ENCODE results near the gene KIF5C.

KIF5C gene

DNA sequence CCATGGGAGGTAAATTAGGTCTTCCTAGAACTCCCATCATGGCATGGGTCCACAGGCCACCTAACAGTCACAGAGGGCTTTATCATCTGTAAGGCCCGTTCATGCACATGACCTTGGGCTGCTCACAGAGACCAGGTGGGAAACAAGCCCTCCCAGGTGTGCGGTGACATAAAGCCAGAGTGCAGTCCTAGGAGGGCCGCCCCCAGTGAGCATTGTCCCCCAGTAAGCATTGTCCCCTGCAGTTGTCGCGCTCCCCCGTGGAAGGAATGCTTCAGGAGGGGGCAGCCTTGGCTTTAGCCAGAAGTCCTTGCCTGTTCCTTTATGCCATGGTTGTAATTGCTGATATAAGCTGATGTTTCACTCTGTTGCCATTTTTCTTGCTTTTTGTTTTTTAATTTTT is 121.8 kb downstream of the KIF5C start:
- DNase-seq, result no peak

DNA sequence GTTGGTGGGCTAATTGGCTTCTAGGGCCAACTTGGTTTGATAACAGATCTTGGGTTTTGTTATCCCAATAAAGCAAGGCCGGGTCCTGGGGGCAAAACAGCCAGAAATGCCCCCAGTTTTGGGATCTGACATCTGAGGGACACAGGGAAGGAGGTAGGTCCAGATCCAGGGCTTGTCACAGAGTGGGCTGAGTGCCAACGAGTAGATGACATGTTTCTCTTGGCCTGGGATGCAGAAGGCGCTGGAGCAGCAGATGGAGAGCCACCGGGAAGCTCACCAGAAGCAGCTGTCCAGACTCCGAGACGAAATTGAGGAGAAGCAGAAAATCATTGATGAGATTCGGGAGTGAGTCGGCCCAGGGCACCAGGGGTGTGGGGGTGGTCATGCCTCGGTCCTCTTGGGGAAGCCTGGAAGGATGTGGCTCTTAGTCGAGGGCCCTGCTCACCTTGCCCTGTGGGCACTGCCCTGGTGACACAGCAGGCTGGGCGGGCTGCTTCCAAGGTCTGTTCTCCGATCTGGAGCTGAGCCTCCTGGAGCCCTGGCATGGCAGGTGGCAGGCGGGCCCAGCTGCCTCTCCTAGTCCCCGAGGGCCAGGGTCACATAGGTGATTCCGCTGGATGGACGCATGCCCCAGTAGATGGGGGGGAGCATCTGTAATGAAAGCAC is 123.3 kb downstream of the KIF5C start:
- DNase-seq, result no peak

DNA sequence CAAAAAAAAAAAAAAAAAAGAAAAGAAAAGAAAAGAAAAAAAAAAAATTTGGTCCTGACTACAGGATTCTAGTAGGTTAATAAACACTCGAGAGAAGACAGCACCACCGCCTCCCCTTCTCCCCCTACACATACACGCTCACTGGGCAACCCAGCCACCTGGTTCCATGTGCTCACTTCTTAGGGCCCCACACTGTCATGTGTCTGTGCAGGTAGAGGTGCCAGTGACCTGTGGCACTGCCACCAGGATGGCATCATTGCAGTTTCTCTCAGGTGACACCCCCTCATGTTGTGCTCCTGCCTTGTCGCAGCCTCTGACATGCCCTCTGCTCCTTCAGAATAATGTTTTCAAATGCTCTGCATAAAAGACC is 123.8 kb downstream of the KIF5C start:
- no peak for DNase-seq

DNA sequence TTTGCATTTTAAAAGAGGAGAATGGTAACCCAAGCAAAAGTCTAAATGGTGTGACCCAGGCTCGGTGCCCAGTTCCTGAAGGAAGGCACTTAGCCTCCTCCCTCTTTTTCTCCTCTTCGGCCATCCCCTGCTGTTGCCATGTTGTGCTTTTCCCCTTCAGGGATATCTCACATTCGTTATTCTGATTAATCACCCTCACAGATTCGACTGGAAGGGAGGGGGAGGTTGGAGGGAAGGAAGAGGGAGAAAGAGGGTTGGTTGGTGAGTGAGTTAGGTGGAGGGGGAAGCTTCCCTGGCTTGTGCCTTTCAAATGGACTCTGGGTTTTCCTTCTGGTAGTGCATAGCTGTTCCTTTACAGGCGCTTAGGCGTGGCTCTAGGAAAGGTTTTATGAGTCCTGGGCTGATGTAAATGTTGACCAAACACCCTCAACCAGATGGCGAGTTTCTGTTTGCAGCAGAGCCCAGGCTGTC is 124.5 kb downstream of the KIF5C start:
- DNase-seq, result no peak

DNA sequence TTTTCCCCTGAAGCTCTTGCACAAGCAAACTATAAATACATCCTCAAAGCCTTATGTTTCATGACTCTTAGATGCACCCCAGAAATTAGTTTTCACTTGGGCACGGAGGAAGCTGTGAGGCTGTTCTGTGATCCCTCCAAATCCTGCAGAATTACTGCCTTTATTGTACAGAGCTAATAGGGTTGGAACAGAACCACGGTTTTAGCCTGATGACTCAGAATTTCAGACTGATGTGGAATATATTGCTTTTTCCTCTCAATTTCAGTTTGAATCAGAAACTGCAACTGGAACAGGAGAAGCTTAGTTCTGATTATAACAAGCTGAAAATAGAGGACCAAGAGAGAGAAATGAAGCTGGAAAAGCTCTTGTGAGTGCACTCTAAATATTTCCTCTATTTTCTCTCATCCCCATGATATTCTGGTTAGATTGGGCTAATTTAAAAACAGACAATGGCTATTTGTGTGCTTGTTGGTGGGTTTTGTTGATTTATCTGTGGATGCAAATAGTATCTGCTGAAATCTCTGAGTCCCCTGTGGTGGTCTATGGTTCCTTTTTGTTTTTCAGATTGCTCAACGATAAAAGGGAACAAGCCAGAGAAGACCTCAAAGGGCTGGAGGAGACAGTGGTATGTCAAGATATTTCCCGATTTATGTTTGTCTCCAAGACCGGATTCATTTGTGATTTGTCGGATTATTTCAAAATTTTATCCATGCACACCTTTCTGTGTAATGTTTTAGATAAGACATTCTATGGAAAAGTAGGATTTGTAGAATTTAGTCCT is 125.3 kb downstream of the KIF5C start:
- DNase-seq, result no peak

DNA sequence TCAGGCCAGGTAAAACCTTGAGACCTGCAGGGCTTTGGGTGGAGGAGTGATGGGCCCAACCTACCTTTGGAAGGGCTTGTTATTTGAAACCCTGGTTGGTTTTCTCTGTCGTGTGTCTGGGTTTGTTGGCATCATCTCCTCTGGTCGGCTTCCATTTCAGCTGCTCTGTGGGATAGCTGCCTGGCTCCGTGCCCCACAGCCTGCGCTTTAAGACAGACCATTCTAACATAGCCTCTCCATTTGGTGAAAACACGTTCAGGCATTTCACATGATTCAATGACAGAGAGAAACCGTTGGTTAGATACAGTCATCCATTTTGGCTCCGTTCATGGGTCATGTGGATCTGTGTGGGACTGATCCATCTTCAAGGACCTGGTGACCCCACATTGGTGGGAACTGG is 126.5 kb downstream of the KIF5C start:
- no peak for DNase-seq

DNA sequence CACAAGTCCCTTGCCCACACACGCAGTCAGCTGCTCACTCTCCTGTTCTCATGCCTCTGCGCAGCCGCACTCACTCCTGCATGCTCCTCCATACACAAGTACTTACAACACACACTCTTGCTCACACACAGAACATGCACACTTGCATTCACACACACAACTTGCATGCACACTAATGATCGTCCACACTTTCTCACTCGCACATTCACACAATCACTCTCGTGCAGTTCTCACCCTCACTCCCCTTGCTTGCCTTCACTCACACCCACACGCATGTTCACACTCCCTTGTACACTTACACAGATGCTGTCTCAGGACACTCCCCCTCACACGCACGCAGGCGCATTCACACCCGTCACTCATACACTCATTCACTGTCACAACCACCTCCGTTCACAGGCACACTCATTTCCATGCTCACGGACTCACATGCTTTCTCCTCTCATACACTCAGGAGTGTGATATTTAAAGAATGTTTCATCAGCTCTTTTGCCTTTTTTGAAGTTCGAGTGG is 127.4 kb downstream of the KIF5C start:
- no peak for DNase-seq

DNA sequence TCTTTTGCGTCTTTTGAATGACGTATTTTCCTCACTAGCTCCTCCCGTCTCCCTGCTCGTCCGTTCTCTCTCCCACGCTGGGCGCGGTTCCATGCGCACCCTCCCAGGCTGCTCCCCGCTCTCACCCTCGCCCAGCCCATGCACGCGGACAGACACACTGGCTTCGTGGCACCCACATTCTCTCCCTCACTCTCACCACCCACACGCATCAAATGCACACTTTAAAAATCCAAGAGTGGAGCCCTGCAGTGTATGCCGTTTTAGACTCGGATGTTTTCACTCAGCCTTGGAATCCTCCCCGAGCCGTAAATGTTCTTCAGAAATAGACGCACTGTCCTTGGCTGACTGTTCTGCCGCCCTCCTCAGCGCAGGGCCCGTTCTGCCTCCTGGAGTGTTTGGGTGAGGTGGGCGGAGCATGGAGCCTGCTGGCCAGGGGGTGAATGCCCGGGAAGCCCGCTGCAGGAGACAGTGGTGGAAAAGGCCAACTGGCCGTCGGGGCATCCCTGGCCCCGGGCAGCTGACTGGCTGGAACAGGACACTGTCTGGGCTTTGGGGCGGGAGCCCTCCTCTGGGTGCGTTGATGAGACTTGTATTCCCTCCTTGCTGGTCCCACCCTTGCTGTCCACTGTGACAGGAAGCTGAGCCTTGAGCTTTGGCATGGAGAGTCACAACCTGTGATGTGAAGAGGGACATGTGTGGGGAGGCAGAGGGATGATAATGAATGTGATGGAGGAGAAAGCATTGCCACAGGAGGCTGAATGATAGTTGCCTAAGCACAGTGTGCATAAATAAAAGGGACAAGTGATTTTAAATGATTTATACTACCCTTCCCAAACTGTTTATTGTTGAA is 128.1 kb downstream of the KIF5C start:
- DNase-seq, result no peak

DNA sequence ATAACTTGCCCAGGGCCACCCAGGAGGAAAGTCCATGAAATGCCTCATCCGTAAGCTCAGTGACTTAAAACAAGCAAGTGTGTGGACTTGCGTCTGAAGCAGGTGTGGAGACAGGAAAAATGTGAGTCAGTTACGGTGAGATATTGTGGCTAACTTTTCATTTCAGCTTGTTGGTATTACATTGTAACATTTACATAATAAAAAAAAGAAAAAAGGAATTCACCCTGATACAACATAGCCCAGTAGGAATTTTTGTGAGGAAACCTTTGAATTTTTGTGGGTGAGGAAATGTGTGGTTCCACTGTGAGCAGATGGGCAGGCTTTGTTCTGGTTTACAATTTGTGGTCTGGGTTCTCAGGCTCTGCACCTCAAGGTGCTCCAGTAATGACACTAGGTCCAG is 129.8 kb downstream of the KIF5C start:
- no peak for DNase-seq

DNA sequence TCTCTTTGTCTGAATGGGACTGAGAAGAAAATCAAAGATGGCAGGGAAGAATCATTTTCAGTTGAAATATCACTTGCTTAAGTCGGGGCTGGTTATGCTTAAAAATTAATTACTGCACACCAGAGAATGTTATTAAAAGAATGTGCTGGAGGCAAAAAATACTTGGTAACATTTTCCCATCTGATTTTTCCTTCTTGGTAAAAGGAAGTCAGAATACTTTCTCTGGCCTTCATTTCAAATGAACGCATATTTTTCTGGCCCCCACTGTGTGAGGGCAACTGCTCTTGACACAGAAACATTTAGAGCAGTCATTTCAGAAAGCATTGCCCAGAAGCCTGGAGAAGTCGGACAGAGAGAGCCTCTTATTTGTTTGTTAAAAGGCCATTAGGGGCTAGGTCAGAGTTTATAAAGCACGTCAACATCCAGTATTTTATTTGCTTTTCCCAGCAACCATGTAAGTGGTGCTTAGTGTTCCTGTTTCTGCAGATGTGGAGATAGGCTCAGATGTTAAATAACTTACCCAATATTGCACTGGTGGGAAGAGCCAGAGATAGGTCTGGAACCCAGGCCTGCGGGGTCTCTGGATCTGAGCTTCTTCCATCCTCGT is 130.5 kb downstream of the KIF5C start:
- DNase-seq, result no peak

DNA sequence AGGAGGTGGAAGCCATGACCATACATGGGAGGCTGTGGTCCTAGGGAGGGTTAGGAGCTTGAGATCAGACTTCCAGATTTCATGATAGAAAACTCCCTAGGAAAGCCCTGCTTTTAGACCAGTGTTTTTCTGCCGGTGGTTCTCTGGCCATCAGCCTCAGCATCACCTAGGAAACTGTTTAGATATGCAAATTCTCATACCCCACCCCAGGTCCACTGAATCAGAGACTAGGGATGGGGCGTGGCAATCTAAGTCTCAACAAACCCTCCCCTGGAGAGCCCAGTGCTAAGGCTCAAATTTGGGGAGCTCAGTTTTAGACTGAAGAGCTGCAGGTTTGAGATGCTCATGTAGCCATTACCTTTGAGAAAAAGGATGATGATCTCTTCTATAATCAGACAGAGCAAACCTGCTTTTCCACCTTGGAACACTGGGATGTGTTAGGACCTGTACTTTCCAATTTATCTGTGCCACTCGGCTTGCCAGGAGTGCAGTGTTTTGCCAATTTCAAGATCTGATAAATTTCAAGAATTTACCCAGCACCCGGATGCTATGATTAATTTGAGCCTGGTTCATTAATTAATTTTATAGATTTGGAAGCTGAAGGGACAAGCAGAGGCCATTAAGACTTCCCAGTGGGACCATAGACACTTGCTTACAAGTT is 132.0 kb downstream of the KIF5C start:
- DNase-seq, result no peak

DNA sequence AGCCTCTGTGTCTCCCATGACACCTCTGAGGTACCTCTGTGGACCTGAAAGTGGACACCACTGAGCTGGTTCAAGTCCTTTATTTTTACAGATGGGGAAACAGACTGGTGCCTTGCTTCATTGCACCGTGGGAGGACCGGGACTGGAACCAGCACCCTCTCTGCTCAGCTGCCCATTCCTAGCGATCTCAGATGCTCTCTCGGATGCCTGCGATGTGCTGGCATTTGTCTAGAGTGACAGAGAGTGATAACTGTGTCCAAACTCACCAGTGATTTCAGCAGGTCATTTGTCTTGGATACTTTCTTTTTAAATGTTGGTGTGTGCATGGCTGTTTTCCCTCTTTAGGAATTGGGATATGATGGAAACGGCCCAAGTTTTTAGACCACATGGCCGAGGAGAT is 133.4 kb downstream of the KIF5C start:
- DNase-seq, result no peak

DNA sequence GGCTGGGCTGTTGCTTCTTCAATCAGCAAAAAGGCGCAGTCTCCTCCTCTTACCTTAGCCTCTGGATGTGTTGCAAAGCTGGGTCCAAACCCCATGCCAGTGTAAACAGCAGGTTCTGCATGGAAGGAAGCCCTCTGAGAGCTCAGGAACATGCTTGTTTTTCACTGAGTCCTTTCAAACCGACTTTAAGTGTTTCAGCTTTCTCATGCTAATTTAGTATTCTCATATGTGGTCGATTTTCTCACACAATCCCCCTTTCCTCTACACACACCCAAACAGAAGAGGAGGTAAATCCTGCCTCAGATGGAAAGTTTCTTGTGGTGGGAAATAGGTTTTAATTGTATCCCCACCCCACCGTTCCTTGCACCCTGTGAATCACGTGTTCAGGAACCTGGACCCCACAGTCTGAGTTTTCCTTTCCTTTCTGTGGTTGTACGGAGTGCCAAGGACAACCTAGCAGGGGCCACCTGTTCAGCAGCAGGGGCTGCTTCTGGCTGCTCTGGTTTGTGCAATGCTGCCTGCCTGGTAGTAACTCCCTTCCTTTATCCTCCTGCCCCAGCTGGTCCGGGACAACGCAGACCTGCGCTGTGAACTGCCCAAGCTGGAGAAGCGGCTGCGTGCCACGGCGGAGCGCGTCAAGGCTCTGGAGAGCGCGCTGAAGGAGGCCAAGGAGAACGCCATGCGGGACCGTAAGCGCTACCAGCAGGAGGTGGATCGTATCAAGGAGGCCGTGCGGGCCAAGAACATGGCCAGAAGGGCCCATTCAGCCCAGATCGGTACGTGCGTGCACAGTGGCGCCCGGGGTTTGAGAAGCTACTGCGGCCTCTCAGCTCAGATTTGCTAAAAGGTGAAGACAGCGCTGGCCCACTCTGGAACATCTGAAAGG is 134.8 kb downstream of the KIF5C start:
- DNase-seq, result no peak

DNA sequence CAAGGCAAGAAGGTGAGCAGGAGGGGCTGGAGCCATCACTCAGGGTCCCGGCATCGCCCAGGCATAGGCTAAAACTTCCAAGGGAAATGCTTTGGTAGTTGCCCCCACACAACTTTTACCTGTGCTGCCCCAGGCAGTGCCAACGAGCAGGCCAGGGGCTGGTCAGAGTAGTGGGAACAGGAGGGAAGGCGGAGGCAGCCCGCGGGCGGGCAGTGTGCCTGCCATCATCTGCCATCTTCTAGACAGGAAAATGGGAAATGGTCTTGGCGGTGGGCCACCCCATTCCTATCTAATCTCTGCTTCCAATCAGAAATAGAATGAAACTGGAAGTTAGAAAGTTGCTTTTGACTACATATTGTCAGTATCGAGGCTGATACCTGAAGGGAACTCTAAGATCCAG is 137.5 kb downstream of the KIF5C start:
- DNase-seq, result no peak

DNA sequence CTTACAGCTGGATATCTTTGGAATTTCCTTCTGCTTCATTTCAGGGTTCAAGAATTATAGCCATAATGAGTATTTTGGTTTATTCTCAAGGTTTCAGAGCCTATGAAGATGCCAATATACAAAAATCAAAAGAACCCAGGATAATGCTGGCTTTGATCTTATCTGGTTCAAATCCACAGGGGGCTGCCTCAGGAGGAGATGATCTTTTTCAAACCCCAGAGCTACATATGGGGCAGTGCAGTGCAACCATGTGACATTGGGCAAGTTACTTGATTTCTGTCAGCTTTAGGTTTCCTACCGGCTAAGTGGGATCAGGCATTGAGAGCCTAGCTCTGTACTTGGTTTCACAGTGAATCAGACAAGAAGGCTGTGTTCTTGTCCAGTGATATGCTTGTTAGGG is 140.5 kb downstream of the KIF5C start:
- no peak for DNase-seq

DNA sequence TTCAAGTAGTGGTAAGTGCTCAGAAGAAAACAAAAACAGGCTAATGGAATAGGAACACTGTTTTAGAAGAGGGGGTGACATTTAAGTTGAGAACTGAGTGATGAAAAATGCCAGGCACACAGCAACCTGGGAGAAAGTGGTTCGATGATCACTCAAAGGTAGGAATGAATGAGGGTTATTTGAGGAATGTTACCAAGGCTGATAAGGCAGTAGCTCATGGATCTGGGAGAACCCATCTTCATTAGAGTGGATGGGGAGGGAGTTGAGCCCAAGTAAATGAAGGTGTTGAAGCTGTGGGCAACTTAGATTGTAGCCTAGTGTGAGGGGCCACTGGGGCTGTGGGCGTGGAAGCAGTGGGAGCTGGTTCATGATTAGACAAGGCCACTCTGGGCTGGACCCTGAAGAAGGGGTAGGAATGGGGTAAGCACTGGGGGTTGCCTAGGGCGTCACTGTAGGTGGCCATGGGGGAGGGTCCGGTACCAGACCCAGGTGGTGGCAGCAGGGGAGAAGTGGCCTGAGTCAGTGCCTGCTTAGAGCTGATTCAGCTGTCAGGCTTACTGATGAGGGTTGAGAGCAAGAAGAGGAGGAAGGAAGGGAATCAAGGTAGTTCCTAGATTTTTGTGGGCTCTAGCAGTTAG is 141.0 kb downstream of the KIF5C start:
- no peak for DNase-seq

DNA sequence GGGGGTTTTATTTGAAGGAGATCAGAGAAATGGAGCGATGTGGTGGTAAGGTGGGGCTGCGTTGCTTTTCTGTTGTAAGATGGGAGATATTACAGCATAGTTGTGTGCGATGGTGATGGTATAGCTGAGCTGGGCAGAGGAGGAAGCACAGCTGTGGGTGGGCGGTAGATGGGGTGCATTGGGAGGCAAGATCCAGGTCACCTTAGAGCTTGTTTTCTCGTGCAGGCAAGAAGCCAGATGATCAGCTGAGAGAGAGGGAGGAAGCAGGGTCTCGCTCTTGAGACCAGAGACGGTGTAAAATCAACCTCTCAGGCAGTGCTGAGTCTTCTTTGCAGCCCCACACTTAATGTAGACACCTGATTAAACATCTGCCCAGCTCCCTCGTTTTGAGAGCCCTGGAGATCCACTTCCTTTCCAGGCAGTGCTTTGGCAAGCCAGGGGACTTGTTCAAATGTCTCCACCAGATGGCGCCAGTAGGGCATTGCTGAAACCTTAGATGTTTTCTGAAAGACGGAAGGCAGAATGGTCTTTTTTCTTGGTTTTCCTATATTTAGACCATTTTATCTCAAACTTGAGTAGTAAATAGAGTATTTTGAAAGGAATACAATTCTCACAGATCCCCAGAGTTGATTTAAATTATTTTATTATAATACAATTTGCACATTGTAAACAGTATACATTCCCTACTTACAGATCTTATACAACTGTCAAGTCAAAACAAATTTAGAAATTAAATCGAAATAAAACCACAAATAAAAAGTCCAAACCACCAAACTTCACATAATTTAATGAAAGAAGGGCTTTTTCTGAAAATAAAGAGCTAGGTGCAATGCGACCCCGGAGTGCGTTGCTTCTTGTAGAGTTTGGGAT is 142.3 kb downstream of the KIF5C start:
- peak; percentile 91 for DNase-seq

DNA sequence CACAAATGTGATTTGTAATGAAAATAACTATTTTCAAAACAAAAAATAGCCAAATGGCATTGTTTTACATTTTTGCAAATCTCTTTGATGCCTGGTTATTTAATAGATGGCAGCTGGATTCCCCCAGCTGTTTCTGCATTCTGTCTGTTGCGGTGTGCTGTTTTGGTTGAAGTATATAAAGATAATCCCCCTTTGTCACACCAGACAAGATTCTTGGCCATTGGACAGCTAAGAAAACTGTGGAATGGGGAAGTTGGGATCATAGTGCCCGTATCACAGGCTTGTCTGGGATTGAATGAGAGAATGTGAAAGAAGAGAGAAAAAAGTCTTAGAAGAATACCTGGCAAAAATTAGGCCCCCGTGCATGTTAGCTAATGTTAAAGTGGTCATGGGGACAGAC is 144.0 kb downstream of the KIF5C start:
- no peak for DNase-seq

DNA sequence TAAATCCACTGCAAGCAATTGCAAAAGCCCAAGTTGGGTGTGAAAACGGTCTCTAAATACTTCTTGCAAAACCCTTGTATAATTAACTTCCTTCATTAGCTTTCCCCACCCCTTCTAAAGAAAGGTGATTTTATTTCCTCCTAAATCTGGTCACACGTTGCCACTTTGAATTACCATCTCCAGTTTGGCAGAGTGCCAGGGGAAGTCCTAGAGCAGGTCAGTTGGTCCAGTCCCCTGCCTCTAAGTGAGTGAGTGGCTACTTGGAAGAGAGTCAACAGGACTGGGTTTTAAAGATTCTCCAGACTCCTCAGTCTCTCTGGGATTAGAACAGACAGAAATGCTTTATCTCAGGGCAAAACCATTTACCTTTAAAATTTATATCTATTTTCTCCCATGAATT is 144.7 kb downstream of the KIF5C start:
- DNase-seq, result no peak

DNA sequence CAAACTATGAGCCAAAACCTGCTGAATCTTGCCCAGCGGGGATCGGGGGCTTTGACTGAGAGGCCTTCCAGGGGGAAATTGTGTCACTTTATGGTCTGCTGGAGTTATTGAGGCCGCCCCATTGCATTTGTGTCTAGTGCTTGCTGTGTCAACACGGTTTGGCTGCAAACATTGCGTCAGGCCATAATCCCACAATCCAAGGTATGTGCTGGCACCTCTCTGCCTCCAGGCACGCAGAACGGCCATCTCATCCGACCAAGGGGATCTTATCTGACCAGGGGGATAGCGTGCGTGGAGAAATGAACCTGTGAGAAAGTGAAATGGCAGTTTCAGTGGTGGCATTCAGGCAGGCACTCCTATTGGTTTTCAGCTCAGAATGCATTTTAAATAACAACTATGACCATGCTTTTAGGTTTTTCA is 145.4 kb downstream of the KIF5C start:
- DNase-seq, result no peak

Data from hematopoietic multipotent progenitor cell treated with erythropoietin and hydrocortisone succinate and interleukin-3 and kit ligand, for 6 days (in vitro differentiated cells).